GM06990 (cell line): ENCODE results near the gene C5orf63.
"Not testable (repeated sequence)": the region's sequence is repeated elsewhere in the genome, so short reads cannot be mapped to it uniquely, and the experiment has no call there.

Experiments
- DNase-seq: peaks from one replicate; pipeline ENCODE4 v3.0.0-alpha.2; 2011; ENCODE audit not compliant: insufficient read length; ENCODE audit errors: extremely low read depth
- H3K27me3 ChIP-seq: replicated peaks from 2 replicates; pipeline ENCODE4 v1.6.0; 2011; ENCODE audit warnings: low read length; ENCODE audit not compliant: control insufficient read depth, insufficient read depth
- H3K36me3 ChIP-seq: 2 replicates; pipeline ENCODE4 v1.5.1; 2011; ENCODE audit warnings: low read length; ENCODE audit not compliant: control insufficient read depth, insufficient read depth
- H3K4me3 ChIP-seq: replicated peaks from 2 replicates; pipeline ENCODE4 v1.5.1; 2011; ENCODE audit warnings: low read depth, mild to moderate bottlenecking, control low read depth, low read length
- CTCF ChIP-seq: IDR thresholded peaks from 2 replicates; pipeline ENCODE4 v1.5.1; 2011; ENCODE audit warnings: low read length, control low read depth, mild to moderate bottlenecking, inconsistent platforms; ENCODE audit not compliant: insufficient read depth, poor library complexity, severe bottlenecking

The C5orf63 gene

GRCh38 chr5:127022846-127023245 lies 50.5 kb downstream of the C5orf63 start:
- TF ChIP-seq CTCF: no peak
- Histone ChIP-seq H3K27me3 (no peaks in the 10 kb centered on the region), H3K36me3 (no peaks in the 10 kb centered on the region), H3K4me3 (no peak overlapping the region)
- DNase-seq: no peak

DNA sequence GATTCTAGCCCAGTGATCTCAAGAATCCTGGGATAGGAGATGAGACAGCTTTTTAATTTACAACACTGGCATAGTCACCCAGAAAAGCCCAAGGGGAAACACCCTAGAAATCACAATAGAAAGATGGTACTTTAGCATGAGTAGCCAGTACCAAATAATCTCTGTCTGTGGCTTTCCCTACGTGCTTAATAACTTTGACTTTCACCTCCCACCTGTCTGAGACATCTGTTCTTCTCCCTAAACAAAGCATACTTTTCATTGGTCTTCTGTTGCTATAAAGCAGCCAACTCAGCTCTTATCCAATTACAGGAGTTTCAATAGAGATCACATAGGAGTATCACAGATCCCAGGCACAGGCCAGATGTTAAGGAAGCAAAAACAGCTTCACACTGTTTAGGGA lies 53.4 kb downstream of the C5orf63 start:
- Histone ChIP-seq H3K4me3 (no peak overlapping the region), H3K27me3 (no peaks in the 10 kb centered on the region), H3K36me3 (no peaks in the 10 kb centered on the region)
- no peak for TF ChIP-seq CTCF
- DNase-seq: no peak

DNA sequence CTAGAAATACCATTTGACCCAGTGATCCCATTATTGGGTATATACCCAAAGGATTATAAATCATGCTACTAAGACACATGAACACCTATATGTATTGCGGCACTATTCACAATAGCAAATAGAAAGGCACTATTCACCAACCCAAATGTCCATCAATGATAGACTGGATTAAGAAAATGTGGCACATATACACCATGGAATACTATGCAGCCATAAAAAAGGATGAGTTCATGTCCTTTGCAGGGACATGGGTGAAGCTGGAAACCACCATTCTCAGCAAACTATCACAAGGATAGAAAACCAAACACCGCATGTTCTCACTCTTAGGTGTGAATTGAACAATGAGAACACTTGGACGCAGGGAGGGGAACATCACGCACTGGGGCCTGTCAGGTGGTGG lies 56.6 kb downstream of the C5orf63 start:
- not testable (repeated sequence) for DNase-seq, H3K4me3 ChIP-seq, H3K36me3 ChIP-seq, H3K27me3 ChIP-seq

DNA sequence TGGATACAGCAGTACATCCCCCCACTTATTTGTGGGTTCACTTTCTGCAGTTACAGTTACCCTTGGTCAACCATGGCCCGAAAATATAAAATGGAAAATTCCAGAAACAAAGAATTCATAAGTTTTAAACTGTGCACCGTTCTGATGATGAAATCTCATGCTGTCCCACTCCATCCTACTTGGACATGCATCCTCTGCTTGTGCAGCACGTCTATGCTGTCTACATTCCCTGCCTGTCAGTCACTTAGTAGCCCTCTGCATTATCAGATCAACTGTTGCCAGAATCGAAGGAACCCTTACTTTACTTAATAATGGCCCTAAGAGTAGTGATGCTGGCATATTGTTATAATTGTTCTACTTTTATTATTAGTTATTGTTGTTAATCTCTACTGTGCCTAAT lies 57.6 kb downstream of the C5orf63 start:
- Histone ChIP-seq H3K27me3 (no peaks in the 10 kb centered on the region), H3K4me3 (no peak overlapping the region), H3K36me3 (no peaks in the 10 kb centered on the region)
- DNase-seq: no peak
- no peak for TF ChIP-seq CTCF

- Histone ChIP-seq H3K4me3 (no peak overlapping the region), H3K27me3 (no peaks in the 10 kb centered on the region), H3K36me3 (no peaks in the 10 kb centered on the region)
- TF ChIP-seq CTCF: no peak
- no peak for DNase-seq
Measured at GRCh38 chr5:127014573-127014972, 58.7 kb downstream of the C5orf63 start.

DNA sequence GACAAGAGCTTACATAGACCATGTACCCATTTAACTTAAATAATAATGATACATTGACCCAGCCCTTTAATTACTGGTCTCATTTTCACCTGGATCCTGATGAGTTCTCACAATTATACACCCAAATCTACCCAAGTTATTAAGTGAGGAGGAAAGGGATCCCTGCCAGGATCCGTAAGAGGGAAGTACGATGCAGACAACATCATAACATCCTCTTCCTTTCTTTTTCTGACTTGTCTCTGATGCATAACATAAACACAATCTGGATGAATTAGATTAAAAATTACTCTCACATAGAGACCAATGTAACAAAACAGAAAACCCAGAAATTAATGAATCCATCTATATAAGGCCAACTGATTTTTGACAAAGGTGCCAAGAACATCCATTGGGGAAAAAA lies 59.9 kb downstream of the C5orf63 start:
- H3K27me3 ChIP-seq: no peaks in the 10 kb centered on the region
- DNase-seq: no peak
- no peaks in the 10 kb centered on the region for H3K36me3 ChIP-seq
- no peak overlapping the region for H3K4me3 ChIP-seq
- no peak for TF ChIP-seq CTCF
